ENCODE data around the gene RACK1.

DNA sequence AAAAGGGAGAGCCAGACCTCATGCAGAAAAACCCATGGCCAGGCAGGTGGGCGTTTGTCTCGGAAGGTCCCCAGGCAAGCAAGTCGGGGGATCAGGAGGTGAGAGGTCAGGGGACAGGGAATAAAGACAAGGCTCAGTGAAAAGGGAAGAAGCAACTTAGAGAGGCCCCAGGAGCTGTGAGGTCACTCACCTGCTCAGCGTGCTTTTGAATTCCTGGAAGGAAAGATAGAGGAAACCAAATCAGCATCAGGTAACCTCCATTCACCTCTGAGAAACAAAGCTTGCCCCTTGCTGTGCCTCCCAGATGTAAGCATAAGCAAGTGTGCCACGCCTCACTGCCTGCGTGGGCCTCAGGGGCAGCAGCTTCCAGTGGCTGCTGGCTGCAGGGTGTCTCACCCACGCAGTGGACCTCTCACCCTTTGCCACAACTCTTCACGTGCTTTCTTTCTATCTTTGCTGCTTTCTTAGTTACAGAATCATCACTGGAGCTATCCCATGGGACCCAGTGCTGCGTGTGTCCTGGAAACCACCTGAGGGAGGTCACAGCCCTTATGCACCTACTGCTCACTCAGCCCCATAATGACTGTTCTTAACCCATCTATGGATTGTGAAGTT is 44.7 kb downstream of the RACK1 start:
- TF ChIP-seq, protein P1, sequence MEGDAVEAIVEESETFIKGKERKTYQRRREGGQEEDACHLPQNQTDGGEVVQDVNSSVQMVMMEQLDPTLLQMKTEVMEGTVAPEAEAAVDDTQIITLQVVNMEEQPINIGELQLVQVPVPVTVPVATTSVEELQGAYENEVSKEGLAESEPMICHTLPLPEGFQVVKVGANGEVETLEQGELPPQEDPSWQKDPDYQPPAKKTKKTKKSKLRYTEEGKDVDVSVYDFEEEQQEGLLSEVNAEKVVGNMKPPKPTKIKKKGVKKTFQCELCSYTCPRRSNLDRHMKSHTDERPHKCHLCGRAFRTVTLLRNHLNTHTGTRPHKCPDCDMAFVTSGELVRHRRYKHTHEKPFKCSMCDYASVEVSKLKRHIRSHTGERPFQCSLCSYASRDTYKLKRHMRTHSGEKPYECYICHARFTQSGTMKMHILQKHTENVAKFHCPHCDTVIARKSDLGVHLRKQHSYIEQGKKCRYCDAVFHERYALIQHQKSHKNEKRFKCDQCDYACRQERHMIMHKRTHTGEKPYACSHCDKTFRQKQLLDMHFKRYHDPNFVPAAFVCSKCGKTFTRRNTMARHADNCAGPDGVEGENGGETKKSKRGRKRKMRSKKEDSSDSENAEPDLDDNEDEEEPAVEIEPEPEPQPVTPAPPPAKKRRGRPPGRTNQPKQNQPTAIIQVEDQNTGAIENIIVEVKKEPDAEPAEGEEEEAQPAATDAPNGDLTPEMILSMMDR (IDR thresholded peaks at IDR 0.05), result no peak
- TF ChIP-seq POLR2A (IDR thresholded peaks at IDR 0.05), result no peak
- TF ChIP-seq POLR2AphosphoS5 (IDR thresholded peaks at IDR 0.05), result no peak
- TF ChIP-seq EP300 (IDR thresholded peaks at IDR 0.05), result no peak
